ENCODE data around the gene TOM1L1. TPM values are rescaled to one million over a fixed set of nuclear protein-coding genes. Genes with fewer than 3 reads are reported as not detected.

Gene TOM1L1
- total RNA-seq, 1 donor from 2014 or later, result 9.0 TPM

DNA sequence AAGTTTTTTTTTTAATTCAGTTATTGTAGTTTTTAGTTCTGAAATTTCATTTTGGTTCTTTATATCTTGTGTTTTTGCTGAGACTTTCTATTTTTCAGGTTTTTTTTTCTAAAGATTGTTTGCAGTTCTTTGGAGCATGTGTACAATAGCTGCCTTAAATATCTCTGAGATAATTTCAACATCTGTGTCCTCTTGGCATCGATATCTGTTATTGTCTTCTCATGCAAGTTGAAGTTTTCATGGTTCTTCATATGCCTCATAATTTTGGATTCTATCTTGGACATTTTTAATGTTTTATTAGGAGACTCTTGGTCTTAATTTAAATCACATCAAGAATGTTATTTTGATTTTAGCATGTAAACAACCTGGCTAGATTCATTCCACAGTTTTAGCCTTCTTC, 45.0 kb downstream of the TOM1L1 start:
- Histone ChIP-seq H3K36me3 (no peaks in the 10 kb centered on the region), H3K4me1 (no peaks in the 10 kb centered on the region), H3K27ac (replicated peaks) (no peak overlapping the region), H3K27me3 (ENCODE audit: low read depth) (no peaks in the 10 kb centered on the region), H3K4me3 (no peak overlapping the region), H3K9me3 (replicated peaks) (no peaks in the 10 kb centered on the region)
- TF ChIP-seq, protein P1, sequence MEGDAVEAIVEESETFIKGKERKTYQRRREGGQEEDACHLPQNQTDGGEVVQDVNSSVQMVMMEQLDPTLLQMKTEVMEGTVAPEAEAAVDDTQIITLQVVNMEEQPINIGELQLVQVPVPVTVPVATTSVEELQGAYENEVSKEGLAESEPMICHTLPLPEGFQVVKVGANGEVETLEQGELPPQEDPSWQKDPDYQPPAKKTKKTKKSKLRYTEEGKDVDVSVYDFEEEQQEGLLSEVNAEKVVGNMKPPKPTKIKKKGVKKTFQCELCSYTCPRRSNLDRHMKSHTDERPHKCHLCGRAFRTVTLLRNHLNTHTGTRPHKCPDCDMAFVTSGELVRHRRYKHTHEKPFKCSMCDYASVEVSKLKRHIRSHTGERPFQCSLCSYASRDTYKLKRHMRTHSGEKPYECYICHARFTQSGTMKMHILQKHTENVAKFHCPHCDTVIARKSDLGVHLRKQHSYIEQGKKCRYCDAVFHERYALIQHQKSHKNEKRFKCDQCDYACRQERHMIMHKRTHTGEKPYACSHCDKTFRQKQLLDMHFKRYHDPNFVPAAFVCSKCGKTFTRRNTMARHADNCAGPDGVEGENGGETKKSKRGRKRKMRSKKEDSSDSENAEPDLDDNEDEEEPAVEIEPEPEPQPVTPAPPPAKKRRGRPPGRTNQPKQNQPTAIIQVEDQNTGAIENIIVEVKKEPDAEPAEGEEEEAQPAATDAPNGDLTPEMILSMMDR (IDR thresholded peaks at IDR 0.05; ENCODE audit: borderline replicate concordance), result no peak
- intact Hi-C loops (cut with micrococcal nuclease), result loop anchor here (10.0 kb wide), 1 partner anchor 61 kb away; no protein-coding TSS in a partner anchor
- DNase-seq, result no peak

DNA sequence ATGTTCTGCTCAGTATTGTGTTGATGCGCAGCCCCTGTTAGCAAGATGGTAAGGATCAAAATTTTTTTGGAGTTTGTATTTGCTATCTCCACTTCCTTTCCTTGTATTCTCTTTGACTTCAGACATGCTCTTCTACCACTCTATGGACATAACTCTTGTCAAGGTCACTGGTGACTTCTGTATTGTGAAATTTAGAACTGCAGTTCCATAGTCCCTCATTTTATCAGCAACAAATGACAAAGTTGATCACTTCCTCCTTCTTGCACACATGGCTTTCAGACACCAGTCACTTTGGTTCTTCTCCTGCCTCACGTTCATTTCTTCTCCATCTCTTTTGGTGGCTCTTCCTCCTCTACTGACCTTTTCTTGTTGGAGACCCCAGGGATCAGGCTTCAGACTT, 46.7 kb downstream of the TOM1L1 start:
- Histone ChIP-seq H3K36me3 (peaks cover 5% of the 10 kb centered on the region), H3K27ac (replicated peaks) (no peak overlapping the region), H3K4me1 (no peaks in the 10 kb centered on the region), H3K27me3 (ENCODE audit: low read depth) (no peaks in the 10 kb centered on the region), H3K9me3 (replicated peaks) (no peaks in the 10 kb centered on the region), H3K4me3 (no peak overlapping the region)
- no peak for DNase-seq
- intact Hi-C loops (cut with micrococcal nuclease), result loop anchor here (10.0 kb wide), 1 partner anchor 63 kb away; no protein-coding TSS in a partner anchor
- TF ChIP-seq, protein P1 (IDR thresholded peaks at IDR 0.05; ENCODE audit: borderline replicate concordance), result no peak

DNA sequence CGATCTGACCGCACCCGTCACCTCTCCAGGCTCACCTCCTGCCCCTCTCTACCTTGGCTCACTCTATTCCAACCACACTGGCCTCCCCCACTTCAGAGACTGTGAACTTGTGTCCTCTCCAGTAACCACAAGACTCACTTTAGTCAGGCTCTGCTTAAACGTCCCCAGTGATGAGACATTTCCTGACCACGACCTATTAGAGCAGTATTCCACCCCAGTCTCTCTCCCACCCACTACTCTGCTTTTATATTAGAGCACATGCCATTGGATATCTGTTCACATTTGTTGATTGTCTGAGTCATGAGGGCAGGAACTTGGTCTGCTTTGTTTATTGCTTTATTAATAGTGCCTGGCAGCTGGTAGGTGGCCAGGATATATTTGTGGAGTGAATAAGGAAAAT, 47.7 kb downstream of the TOM1L1 start:
- TF ChIP-seq, protein P1 (IDR thresholded peaks at IDR 0.05; ENCODE audit: borderline replicate concordance), result no peak
- intact Hi-C loops (cut with micrococcal nuclease), result loop anchor here (10.0 kb wide), 1 partner anchor 64 kb away; no protein-coding TSS in a partner anchor

DNA sequence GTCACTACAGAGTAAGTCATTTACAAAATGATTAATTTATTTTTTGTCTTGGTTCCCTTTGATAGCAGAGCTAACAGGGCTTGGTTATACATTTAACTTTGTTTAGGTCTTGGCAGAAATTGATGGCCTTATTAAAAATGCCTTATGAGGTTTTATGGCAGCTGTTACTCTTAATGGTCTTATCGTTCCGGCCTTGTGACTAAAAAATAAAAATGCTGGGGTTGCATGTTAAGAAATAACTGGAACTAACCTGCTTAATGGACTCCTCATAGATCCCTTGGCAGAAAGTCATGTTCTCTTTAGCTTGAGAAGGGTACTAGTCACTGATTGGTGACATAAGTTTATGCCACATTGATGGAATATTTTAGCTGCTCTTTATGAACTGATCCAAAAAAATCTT, 49.5 kb downstream of the TOM1L1 start:
- intact Hi-C loops (cut with micrococcal nuclease), result no loop called here
- Histone ChIP-seq H3K27ac (replicated peaks) (no peak overlapping the region), H3K36me3 (peaks cover 11% of the 10 kb centered on the region), H3K9me3 (replicated peaks) (no peaks in the 10 kb centered on the region), H3K4me3 (no peak overlapping the region), H3K4me1 (no peaks in the 10 kb centered on the region), H3K27me3 (ENCODE audit: low read depth) (no peaks in the 10 kb centered on the region)
- DNase-seq, result no peak
- TF ChIP-seq, protein P1 (IDR thresholded peaks at IDR 0.05; ENCODE audit: borderline replicate concordance), result no peak

More for the DNA sequence above, 47.7 kb downstream of the TOM1L1 start:
- no peak for DNase-seq
- H3K27me3 ChIP-seq (ENCODE audit: low read depth), result no peaks in the 10 kb centered on the region
- H3K4me1 ChIP-seq, result no peaks in the 10 kb centered on the region
- H3K27ac ChIP-seq (replicated peaks), result no peak overlapping the region
- H3K36me3 ChIP-seq, result peaks cover 5% of the 10 kb centered on the region
- H3K4me3 ChIP-seq, result no peak overlapping the region
- no peaks in the 10 kb centered on the region for H3K9me3 ChIP-seq (replicated peaks)

DNA sequence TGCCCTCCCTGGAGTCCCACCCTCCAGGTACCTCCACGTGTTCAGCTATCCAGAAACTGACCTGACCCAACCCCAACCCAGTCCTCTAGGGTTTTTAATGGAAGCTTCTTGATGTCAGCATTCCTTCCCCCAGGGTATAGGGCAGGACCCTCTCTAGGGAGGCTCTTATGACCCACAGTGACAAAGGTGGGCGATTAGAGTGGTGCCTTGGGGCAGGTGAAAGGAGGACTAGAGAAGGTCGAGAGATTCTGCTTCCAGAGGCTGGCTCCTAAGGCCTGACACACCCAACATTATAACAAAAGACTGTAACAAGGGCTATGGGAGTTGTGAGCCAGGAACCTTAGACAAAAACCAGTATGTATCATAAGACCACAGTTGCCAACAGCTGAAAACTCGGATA, 50.6 kb downstream of the TOM1L1 start:
- Histone ChIP-seq H3K9me3 (replicated peaks) (no peaks in the 10 kb centered on the region), H3K4me3 (no peak overlapping the region), H3K27ac (replicated peaks) (no peak overlapping the region), H3K36me3 (peaks cover 13% of the 10 kb centered on the region), H3K4me1 (no peaks in the 10 kb centered on the region), H3K27me3 (ENCODE audit: low read depth) (no peaks in the 10 kb centered on the region)
- intact Hi-C loops (cut with micrococcal nuclease), result no loop called here
- TF ChIP-seq, protein P1 (IDR thresholded peaks at IDR 0.05; ENCODE audit: borderline replicate concordance), result no peak
- no peak for DNase-seq
